GM18502 (cell line): ENCODE results near the gene SPEM2.

ENCODE experiments used
- ATAC-seq: cut with Tn5 transposase; IDR thresholded peaks from one replicate; pipeline ENCODE4 v1.9.1; 2021; ENCODE audit warnings: mild to moderate bottlenecking; ENCODE audit not compliant: unreplicated experiment, poor library complexity

SPEM2 gene

GRCh38 chr17:7419819-7420610, 5.4 kb upstream of the SPEM2 start, which contains the start of gene SPEM1:
Gene SPEM1 (plus strand): TSS chr17:7420324. CDS start chr17:7420385, 61 bp downstream.
- no peak for ATAC-seq

- no peak for ATAC-seq
Measured at GRCh38 chr17:7421186-7421585, 4.2 kb upstream of the SPEM2 start.

- no peak for ATAC-seq
Measured at GRCh38 chr17:7423679-7424078, 1.7 kb upstream of the SPEM2 start.

GRCh38 chr17:7425756-7426155, 340 bp downstream of the SPEM2 start:
- ATAC-seq = no peak

GRCh38 chr17:7426203-7426863, 917 bp downstream of the SPEM2 start:
- ATAC-seq = no peak

- no peak for ATAC-seq
Measured at GRCh38 chr17:7426896-7427489, 1.6 kb downstream of the SPEM2 start.

GRCh38 chr17:7427549-7427948, 2.1 kb downstream of the SPEM2 start:
- no peak for ATAC-seq

- no peak for ATAC-seq
Measured at GRCh38 chr17:7428557-7428956, 3.1 kb downstream of the SPEM2 start, which contains the start of gene SPEM3. Gene SPEM3 (plus strand): TSS chr17:7428857. CDS start chr17:7428903, 46 bp downstream.

GRCh38 chr17:7429722-7430121, 4.3 kb downstream of the SPEM2 start:
- no peak for ATAC-seq

GRCh38 chr17:7431231-7431630, 5.8 kb downstream of the SPEM2 start:
- ATAC-seq = no peak

GRCh38 chr17:7432296-7432695, 6.9 kb downstream of the SPEM2 start:
- no peak for ATAC-seq

- peak; percentile 21 for ATAC-seq
Measured at GRCh38 chr17:7435676-7436555, 10.5 kb downstream of the SPEM2 start.

- ATAC-seq = no peak
Measured at GRCh38 chr17:7436556-7437368, 11.3 kb downstream of the SPEM2 start.

GRCh38 chr17:7437369-7437863, 12.0 kb downstream of the SPEM2 start:
- no peak for ATAC-seq

GRCh38 chr17:7437950-7438614, 12.7 kb downstream of the SPEM2 start:
- ATAC-seq = no peak

GRCh38 chr17:7438656-7439460, 13.4 kb downstream of the SPEM2 start:
- no peak for ATAC-seq

GRCh38 chr17:7439462-7440112, 14.2 kb downstream of the SPEM2 start, which contains the start of gene FGF11:
Gene FGF11 (plus strand): TSS chr17:7439512. CDS start chr17:7439621, 109 bp downstream.
- no peak for ATAC-seq
